Small intestine (tissue), 7 donors: ENCODE results near the gene FABP1. TPM values are rescaled to one million over a fixed set of nuclear protein-coding genes. Genes with fewer than 3 reads are reported as not detected.

Experiments
- DNase-seq, 2 donors: peaks; one replicate each; pipeline versions ENCODE4 v3.0.0 to v3.0.0-alpha.2; 2013
- FAIRE-seq: peaks from 2 replicates; lab custom pipeline; 2012; peaks lifted over from hg19 to GRCh38; lab: Jason Lieb, UNC
- H3K27ac ChIP-seq, 3 donors: one replicate each; pipeline ENCODE4 v1.5.1; 2013; ENCODE audit warnings: low read length in 2 of 3, mild to moderate bottlenecking in 2 of 3, control low read depth in 1 of 3, inconsistent platforms in 1 of 3, low read depth in 1 of 3, moderate library complexity in 1 of 3
- H3K27me3 ChIP-seq, 3 donors: one replicate each; pipeline ENCODE4 v1.6.1; 2013; ENCODE audit warnings: low read length in 3 of 3, inconsistent platforms in 1 of 3; ENCODE audit not compliant: control insufficient read depth in 3 of 3, insufficient read depth in 3 of 3
- H3K36me3 ChIP-seq, 3 donors: one replicate each; pipeline ENCODE4 v1.6.1; 2013; ENCODE audit warnings: low read length in 3 of 3, inconsistent platforms in 1 of 3, low read depth in 1 of 3, mild to moderate bottlenecking in 1 of 3, moderate library complexity in 1 of 3; ENCODE audit not compliant: control insufficient read depth in 3 of 3, insufficient read depth in 2 of 3
- H3K4me1 ChIP-seq, 3 donors: one replicate each; pipeline ENCODE4 v1.6.1; 2013; ENCODE audit warnings: low read length in 2 of 3, inconsistent platforms in 1 of 3, low read depth in 1 of 3, mild to moderate bottlenecking in 1 of 3, moderate library complexity in 1 of 3; ENCODE audit not compliant: control insufficient read depth in 3 of 3, insufficient read depth in 2 of 3
- H3K4me3 ChIP-seq, 3 donors: one replicate each; pipeline ENCODE4 v1.5.1; 2013; ENCODE audit warnings: low read length in 3 of 3, control low read depth in 1 of 3, inconsistent platforms in 1 of 3, low read depth in 1 of 3, mild to moderate bottlenecking in 1 of 3, moderate library complexity in 1 of 3
- H3K9me3 ChIP-seq, 2 donors: one replicate each; pipeline ENCODE4 v1.6.1; 2013; ENCODE audit warnings: low read depth in 1 of 2, low read length in 1 of 2; ENCODE audit not compliant: control insufficient read depth in 2 of 2, insufficient read depth in 1 of 2
- WGBS, 3 donors: extraction: QIAGEN DNeasy Blood & Tissue Kit; methylation state at CpG; one replicate each; pipeline ENCODE4 v1.1.7; 2013; 5-methylcytosine and 5-hydroxymethylcytosine counted together
- polyA plus RNA-seq, 4 donors: library from polyadenylated mRNA; stranded (reverse) in 3 of 4; unstranded in 1 of 4; fragments of 200-250 nt in 3 of 4; fragments of 120-200 nt in 1 of 4; gene quantifications; one replicate each; pipeline versions ENCODE4 v1.2.1 to v1.2.3, GENCODE V29; 2013
- donor health status: healthy with polysubstance abuse.
- donor health status: control.
- donor health status: control.
- donor health status: Bipolar disorder and iron deficiency.
- donor health status: healthy.

The FABP1 gene
- polyA plus RNA-seq, 4 donors: 1,690 to 23,034 (median 6,625) TPM

DNA sequence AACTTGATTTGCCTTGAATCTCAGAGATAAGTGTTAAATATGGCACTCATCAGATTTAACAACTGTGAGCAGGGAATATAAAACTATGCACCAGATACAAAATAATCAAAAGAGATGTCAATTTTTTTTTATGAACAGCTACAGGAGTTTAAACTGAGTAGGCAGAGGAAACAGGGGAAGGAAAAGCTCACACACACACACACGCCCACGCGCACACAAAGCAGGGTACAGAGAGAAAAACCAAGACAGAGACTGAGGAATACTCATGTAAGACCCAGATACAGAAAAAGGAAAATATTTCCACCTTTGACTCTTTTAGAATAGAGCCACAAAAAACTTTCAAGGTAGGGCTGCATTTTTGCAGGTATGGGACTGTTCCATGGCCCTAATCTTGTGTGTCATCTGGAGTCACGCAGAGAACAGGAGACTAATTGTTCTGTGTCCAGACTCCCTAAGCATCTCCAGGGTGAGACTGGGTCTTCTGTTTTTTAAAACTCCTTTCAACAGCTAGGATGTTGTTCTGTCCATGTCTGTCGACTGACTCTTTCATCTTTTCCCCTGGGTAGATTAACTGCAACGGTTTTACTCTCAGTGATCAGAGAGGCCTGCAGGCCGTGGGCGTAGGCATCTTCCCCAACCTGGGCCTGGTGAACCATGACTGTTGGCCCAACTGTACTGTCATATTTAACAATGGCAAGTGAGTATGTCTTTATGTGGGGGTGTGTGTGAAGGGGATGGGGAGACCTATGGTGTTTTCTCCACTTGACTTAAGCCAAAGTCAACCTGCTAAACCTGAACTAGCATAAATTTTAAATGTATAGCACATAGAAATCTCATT lies 37.2 kb downstream of the FABP1 start:
- WGBS, 3 donors: 78 to 90% (median 90%) methylated on average over 8 of the region's 8 CpGs
- no peak for FAIRE-seq
- Histone ChIP-seq H3K27me3 (no peaks in the 10 kb centered on the region), H3K4me1 (no peaks in the 10 kb centered on the region), H3K36me3 (no peaks in the 10 kb centered on the region), H3K4me3 (no peak overlapping the region), H3K27ac (no peak overlapping the region), H3K9me3 (no peaks in the 10 kb centered on the region)
- no peak for DNase-seq

DNA sequence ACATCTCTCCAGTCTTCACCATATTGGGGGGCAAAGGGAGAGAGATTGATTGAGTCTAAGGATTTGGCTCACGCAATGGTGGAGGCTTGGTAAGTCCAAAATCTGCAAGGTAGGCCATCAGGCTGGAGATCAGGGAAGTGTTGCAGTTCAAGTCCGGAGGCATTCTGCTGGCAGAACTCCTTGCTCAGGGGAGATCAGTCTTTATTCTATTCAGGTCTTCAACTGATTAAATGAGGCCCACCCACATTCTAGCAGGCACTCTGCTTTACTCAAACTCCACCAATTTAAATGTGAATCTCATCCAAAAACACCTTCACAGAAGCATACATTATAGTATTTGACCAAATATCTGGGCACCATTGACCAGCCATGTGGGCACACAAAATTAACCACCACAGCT lies 38.9 kb downstream of the FABP1 start:
- 94 to 100% (median 95%) methylated on average over 2 of the region's 2 CpGs for WGBS, 3 donors
- H3K4me3 ChIP-seq: no peak overlapping the region

GRCh38 chr2:88087763-88088162 lies 40.1 kb downstream of the FABP1 start:
- no peaks in the 10 kb centered on the region for H3K9me3 ChIP-seq
- FAIRE-seq: no peak

More for the DNA sequence above, 38.9 kb downstream of the FABP1 start:
- H3K4me1 ChIP-seq: no peaks in the 10 kb centered on the region
- H3K27me3 ChIP-seq: no peaks in the 10 kb centered on the region
- no peak overlapping the region for H3K27ac ChIP-seq
- no peaks in the 10 kb centered on the region for H3K9me3 ChIP-seq
- no peak for FAIRE-seq
- no peaks in the 10 kb centered on the region for H3K36me3 ChIP-seq
- no peak for DNase-seq

DNA sequence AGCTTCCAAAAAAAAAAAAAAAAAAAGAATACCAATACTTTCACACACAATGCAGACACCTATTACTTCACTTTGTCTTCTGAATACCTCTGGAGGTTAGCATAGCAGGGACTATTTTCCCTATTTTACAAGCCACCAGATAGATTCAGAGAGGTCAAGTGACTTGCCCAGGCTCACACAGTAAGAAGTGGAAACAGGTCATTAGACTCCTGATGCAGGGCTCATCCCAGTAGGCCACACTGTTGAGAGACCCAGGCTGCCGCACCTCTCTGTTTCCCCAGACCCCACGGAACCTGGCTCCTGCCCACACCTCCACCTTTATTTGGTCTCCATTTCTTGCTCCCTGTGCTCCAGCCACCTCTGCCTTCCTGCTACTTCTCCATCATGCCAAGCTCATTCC lies 40.8 kb downstream of the FABP1 start:
- no peaks in the 10 kb centered on the region for H3K36me3 ChIP-seq
- H3K9me3 ChIP-seq: no peaks in the 10 kb centered on the region
- no peaks in the 10 kb centered on the region for H3K4me1 ChIP-seq
- no peak overlapping the region for H3K27ac ChIP-seq
- no peak for FAIRE-seq
- no peaks in the 10 kb centered on the region for H3K27me3 ChIP-seq
- WGBS, 3 donors: 95 to 98% (median 96%) methylated on average over 2 of the region's 2 CpGs
- no peak overlapping the region for H3K4me3 ChIP-seq
- no peak for DNase-seq

More at GRCh38 chr2:88087763-88088162, 40.1 kb downstream of the FABP1 start:
- no peaks in the 10 kb centered on the region for H3K4me1 ChIP-seq
- H3K4me3 ChIP-seq: no peak overlapping the region
- no peak for DNase-seq
- H3K27ac ChIP-seq: no peak overlapping the region
- WGBS, 3 donors: 91 to 96% (median 93%) methylated on average over 17 of the region's 17 CpGs
- H3K27me3 ChIP-seq: no peaks in the 10 kb centered on the region
- H3K36me3 ChIP-seq: no peaks in the 10 kb centered on the region

DNA sequence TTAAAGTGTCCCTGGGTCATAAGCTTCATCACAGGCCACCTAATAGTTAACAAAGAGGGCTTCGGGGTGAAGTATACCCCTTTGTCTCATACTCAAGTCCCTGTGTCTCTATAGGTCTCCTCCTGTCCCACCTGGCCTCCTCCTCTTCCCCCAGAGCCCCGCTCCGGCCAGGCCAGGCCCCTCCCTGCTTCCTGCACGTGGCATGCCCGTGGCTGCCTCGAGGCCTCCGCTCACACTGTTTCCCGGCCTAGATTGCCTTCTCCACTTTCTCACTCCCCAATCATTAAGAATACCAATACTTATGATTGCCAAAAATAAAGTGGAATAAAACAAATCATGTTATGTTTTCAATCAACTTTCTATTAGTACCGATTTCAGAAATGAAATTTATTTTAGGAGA lies 41.5 kb downstream of the FABP1 start:
- no peak overlapping the region for H3K4me3 ChIP-seq
- H3K9me3 ChIP-seq: no peaks in the 10 kb centered on the region
- DNase-seq (no peak), FAIRE-seq (no peak)
- WGBS, 3 donors: 83 to 93% (median 91%) methylated on average over 9 of the region's 9 CpGs
- no peaks in the 10 kb centered on the region for H3K27me3 ChIP-seq
- no peaks in the 10 kb centered on the region for H3K36me3 ChIP-seq
- no peaks in the 10 kb centered on the region for H3K4me1 ChIP-seq
- H3K27ac ChIP-seq: no peak overlapping the region

GRCh38 chr2:88085602-88086001 lies 42.3 kb downstream of the FABP1 start:
- H3K4me3 ChIP-seq: no peak overlapping the region
- no peak overlapping the region for H3K27ac ChIP-seq
- no peaks in the 10 kb centered on the region for H3K9me3 ChIP-seq
- WGBS, 3 donors: 88 to 93% (median 91%) methylated on average over 5 of the region's 5 CpGs
- H3K4me1 ChIP-seq: no peaks in the 10 kb centered on the region
- H3K27me3 ChIP-seq: no peaks in the 10 kb centered on the region
- DNase-seq (no peak), FAIRE-seq (no peak)
- H3K36me3 ChIP-seq: no peaks in the 10 kb centered on the region

DNA sequence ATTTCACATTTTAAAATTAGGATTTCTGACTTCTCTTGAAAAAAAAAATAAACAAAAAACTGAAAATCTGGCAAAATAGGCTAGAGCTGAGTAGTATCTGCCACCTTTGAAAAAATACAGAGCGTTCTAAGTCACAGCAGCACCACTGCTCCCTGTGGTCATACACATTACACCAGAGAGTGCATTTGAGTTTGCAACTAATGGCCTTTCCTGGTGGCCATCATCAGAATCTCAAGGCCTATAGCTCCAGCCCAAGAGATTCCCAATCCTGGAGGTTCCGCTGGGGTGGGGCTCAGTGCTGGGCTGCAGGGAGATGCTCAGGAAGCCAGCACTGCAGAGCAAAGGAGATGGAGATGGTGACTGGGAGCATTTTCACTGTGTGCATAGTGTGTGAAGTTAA lies 42.8 kb downstream of the FABP1 start:
- Histone ChIP-seq H3K4me1 (no peaks in the 10 kb centered on the region), H3K4me3 (no peak overlapping the region), H3K36me3 (no peaks in the 10 kb centered on the region), H3K27me3 (no peaks in the 10 kb centered on the region), H3K9me3 (no peaks in the 10 kb centered on the region), H3K27ac (no peak overlapping the region)
- DNase-seq (no peak), FAIRE-seq (no peak)
- 94 to 100% (median 99%) methylated on average over 2 of the region's 2 CpGs for WGBS, 3 donors

GRCh38 chr2:88082781-88083180 lies 45.1 kb downstream of the FABP1 start:
- Histone ChIP-seq H3K9me3 (no peaks in the 10 kb centered on the region), H3K4me3 (no peak overlapping the region), H3K27me3 (no peaks in the 10 kb centered on the region), H3K4me1 (no peaks in the 10 kb centered on the region), H3K36me3 (no peaks in the 10 kb centered on the region), H3K27ac (no peak overlapping the region)
- 70 to 100% (median 87%) methylated on average over 1 of the region's 1 CpG for WGBS, 3 donors
- no peak for FAIRE-seq
- DNase-seq: no peak
